Activated CD4-positive, alpha-beta T cell treated with anti-CD3 and anti-CD28 coated beads, Interleukin-2, amount 10 ng/mL, durations not matched to agents 7 days and 5 days (primary cell): Measurements from ENCODE around the gene TMEM184A. TPM values are rescaled to one million over a fixed set of nuclear protein-coding genes. Genes with fewer than 3 reads are reported as not detected.
"Not testable (repeated sequence)": the region's sequence is repeated elsewhere in the genome, so short reads cannot be mapped to it uniquely, and the experiment has no call there.

Experiments
- CTCF ChIA-PET: fragments of 350-600 bp; sonication (Branson Sonifier 250); formaldehyde crosslinking; loops from one replicate; lab custom pipeline; 2021; ENCODE audit warnings: antibody characterized with exemption; lab: Charles Lee
- POLR2A ChIA-PET: fragments of 350-600 bp; sonication (Branson Sonifier 250); formaldehyde crosslinking; loops from one replicate; lab custom pipeline; 2021; ENCODE audit warnings: antibody characterized with exemption; lab: Charles Lee
- DNase-seq: peaks from one replicate; pipeline ENCODE4 v3.0.0-alpha.2; 2020
- H3K27ac Mint-ChIP-seq: one replicate; pipeline ENCODE4 v1.8.0; 2021; ENCODE audit warnings: mild to moderate bottlenecking, moderate library complexity, mixed read lengths
- H3K27me3 Mint-ChIP-seq: one replicate; pipeline ENCODE4 v1.8.0; 2021; ENCODE audit warnings: mixed read lengths
- H3K36me3 Mint-ChIP-seq: one replicate; pipeline ENCODE4 v1.8.0; 2021; ENCODE audit warnings: low read depth, mixed read lengths
- H3K4me1 Mint-ChIP-seq: one replicate; pipeline ENCODE4 v1.8.0; 2021; ENCODE audit warnings: mixed read lengths
- H3K4me3 Mint-ChIP-seq: one replicate; pipeline ENCODE4 v1.8.0; 2021; ENCODE audit warnings: mild to moderate bottlenecking, moderate library complexity, mixed read lengths
- H3K9me3 Mint-ChIP-seq: one replicate; pipeline ENCODE4 v1.8.0; 2021; ENCODE audit warnings: mixed read lengths
- total RNA-seq, 2 experiments: library from RNA; stranded (reverse); gene quantifications; one replicate each; pipeline ENCODE4 v1.2.3, GENCODE V29; 2021

TMEM184A gene
- total RNA-seq, 2 experiments from 2014 or later: not detected

- Mint-ChIP-seq H3K4me3 (no peak overlapping the region), H3K9me3 (peaks cover 6% of the 10 kb centered on the region), H3K36me3 (no peaks in the 10 kb centered on the region), H3K4me1 (peaks cover 1% of the 10 kb centered on the region), H3K27me3 (peaks cover 11% of the 10 kb centered on the region), H3K27ac (no peak overlapping the region)
- CTCF ChIA-PET: no interaction called here
- POLR2A ChIA-PET: interaction anchor here (0.6 kb wide), 1 partner anchor 590 kb away, joined by 7 read pairs; no protein-coding TSS in a partner anchor
- DNase-seq: no peak
These were observed 30.3 kb upstream of the TMEM184A start for GRCh38 chr7:1586126-1586826.

- peaks cover 6% of the 10 kb centered on the region for H3K9me3 Mint-ChIP-seq
- H3K4me1 Mint-ChIP-seq: no peaks in the 10 kb centered on the region
- CTCF ChIA-PET: no interaction called here
- no peak for DNase-seq
- POLR2A ChIA-PET: interaction anchor here (0.6 kb wide), 1 partner anchor 591 kb away, joined by 7 read pairs; no protein-coding TSS in a partner anchor
- H3K4me3 Mint-ChIP-seq: no peak overlapping the region
- H3K27me3 Mint-ChIP-seq: peaks cover 2% of the 10 kb centered on the region
- no peaks in the 10 kb centered on the region for H3K36me3 Mint-ChIP-seq
- H3K27ac Mint-ChIP-seq: no peak overlapping the region
These were observed 29.4 kb upstream of the TMEM184A start for GRCh38 chr7:1585142-1585981.

DNA sequence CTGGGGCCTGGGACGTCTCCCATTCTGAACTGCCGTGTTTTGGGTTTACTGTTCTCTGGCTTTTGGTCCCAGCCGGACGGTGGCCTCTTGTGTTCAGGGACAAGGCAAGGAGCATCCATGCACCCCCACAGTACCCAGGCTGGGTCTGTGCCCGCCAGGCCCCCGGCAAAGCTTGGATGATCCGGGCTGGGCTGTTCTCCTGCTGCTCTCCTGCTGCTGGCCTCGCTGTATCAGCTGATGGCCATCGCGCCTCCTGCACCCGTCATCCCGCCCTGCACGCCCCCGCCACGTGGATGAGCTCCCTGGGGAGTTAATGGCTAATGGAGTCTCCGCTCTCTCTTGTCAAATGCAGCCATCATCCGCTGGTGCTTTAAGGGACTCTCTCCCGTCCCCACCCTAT, 28.7 kb upstream of the TMEM184A start:
- CTCF ChIA-PET: no interaction called here
- POLR2A ChIA-PET: no interaction called here

GRCh38 chr7:1583241-1583930, 27.4 kb upstream of the TMEM184A start:
- H3K4me1 Mint-ChIP-seq, CTCF ChIA-PET, H3K27ac Mint-ChIP-seq, H3K9me3 Mint-ChIP-seq, POLR2A ChIA-PET, H3K27me3 Mint-ChIP-seq, H3K4me3 Mint-ChIP-seq, DNase-seq, H3K36me3 Mint-ChIP-seq: not testable (repeated sequence)

More for the DNA sequence above, 28.7 kb upstream of the TMEM184A start:
- DNase-seq: no peak
- Mint-ChIP-seq H3K4me3 (no peak overlapping the region), H3K9me3 (peaks cover 6% of the 10 kb centered on the region), H3K27me3 (peaks cover 2% of the 10 kb centered on the region), H3K4me1 (peaks cover 3% of the 10 kb centered on the region), H3K27ac (no peak overlapping the region), H3K36me3 (no peaks in the 10 kb centered on the region)

DNA sequence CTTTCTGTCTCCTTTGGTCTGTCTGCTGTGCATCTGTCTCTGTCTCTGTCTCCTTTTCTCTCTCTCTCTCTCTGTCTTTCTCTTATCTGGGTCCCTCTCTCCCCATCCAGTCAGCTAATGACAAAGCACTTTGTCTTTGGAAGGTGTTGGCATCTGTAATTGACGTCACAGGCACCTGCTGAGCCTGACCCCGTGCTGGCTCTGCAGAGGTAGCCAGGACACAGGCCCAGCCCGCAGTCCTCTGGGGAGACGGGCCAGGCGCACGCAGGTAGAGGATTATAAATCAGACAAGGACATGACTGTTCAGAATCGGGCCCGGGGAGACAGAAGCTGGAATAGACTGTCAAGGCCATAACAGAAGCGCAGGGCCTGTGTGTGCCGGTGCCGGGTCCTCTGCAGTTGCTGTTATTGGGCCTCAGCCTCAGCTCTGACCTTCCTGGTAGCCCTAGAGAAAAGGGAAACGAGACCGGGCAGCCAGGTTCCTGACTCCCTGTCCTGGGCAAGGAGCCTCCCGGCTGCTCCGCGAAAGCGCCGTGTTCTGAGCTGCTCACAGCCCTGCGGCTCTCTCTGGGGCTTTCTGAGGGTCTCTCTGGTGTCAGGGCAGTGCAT, 24.5 kb upstream of the TMEM184A start:
- no peak overlapping the region for H3K27ac Mint-ChIP-seq
- H3K9me3 Mint-ChIP-seq: no peaks in the 10 kb centered on the region
- DNase-seq: no peak
- peaks cover 4% of the 10 kb centered on the region for H3K4me1 Mint-ChIP-seq
- no peak overlapping the region for H3K4me3 Mint-ChIP-seq
- H3K36me3 Mint-ChIP-seq: no peaks in the 10 kb centered on the region
- POLR2A ChIA-PET: no interaction called here
- no peaks in the 10 kb centered on the region for H3K27me3 Mint-ChIP-seq
- CTCF ChIA-PET: interaction anchor here (1.1 kb wide), 1 partner anchor 10 kb away, joined by 3 read pairs; no protein-coding TSS in a partner anchor

DNA sequence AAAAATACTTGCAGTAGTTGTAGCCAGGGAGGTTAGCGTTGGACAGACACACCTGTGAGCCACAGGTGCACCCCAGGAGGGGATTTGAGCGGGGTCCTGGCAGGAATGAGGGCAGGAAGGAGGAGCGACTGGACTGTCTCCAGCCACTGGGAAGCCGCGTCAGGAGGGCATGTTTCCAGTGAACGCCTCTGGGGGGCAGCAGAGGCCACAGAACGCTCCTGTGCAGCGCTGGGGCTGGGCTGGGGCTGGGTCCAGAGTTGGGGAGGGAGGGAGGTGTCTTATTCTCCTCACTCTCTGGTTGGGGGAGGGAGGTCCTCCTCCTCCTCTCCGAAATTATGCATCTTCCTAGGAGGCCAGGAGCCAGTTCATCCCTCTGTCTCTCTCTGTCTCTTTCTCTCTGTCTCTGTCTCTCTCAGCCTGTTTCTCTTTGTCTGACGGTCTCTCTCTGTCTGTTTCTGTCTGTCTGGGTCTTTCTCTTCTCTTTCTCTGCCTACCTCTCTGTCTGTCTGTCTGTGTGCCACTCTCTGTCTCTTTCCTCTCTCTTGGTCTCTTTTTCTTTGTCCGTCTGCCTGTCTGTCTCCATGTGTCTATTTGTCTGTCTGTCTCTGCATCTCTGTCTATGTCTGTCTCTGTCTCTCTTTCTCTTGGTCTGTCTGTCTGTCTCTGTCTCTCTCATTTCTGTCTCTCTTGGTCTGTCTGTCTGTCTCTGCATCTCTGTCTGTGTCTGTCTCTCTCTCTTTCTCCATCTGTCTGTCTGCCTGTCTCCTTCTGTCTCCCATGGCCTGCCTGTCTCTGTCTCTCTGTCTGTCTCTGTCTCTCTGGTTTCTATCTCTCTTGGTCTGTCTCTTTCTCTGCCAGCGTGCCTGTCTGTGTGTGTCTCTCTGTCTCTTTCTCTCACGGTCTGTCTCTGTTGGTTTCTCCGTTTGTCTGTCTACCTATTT, 23.7 kb upstream of the TMEM184A start:
- POLR2A ChIA-PET: no interaction called here
- CTCF ChIA-PET: interaction anchor here (0.7 to 1.2 kb wide), 5 partner anchors 9 to 768 kb away, joined by 3 to 5 read pairs (median 3); partner anchors contain the start of gene PSMG3
- no peak overlapping the region for H3K27ac Mint-ChIP-seq

DNA sequence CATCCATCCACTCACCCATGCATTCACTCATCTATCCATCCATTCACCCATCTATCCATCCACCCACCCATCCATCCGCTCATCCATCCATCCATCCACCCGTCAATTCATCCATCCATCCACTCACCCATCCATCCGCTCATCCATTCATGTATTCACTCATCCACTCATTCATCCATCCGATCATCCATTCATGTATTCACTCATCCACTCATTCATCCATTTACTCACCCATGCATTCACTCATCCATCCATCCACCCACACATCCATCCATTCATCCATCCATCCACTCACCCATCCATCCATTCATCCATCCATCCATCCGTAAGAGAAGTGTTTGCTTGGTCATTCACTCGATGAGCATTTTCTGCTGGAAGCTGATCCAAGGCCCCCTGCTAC, 22.5 kb upstream of the TMEM184A start:
- Mint-ChIP-seq H3K27me3 (no peaks in the 10 kb centered on the region), H3K9me3 (no peaks in the 10 kb centered on the region), H3K4me3 (no peak overlapping the region), H3K36me3 (no peaks in the 10 kb centered on the region), H3K27ac (no peak overlapping the region), H3K4me1 (peaks cover 4% of the 10 kb centered on the region)
- no peak for DNase-seq
- POLR2A ChIA-PET: no interaction called here
- CTCF ChIA-PET: interaction anchor here (1.1 to 1.2 kb wide), 3 partner anchors 8 to 769 kb away, joined by 3 to 5 read pairs (median 3); partner anchors contain the start of gene PSMG3

More for the DNA sequence above, 23.7 kb upstream of the TMEM184A start:
- Mint-ChIP-seq H3K27me3 (no peaks in the 10 kb centered on the region), H3K4me1 (peaks cover 4% of the 10 kb centered on the region), H3K4me3 (no peak overlapping the region), H3K9me3 (no peaks in the 10 kb centered on the region), H3K36me3 (no peaks in the 10 kb centered on the region)
- peak; percentile 76 for DNase-seq

DNA sequence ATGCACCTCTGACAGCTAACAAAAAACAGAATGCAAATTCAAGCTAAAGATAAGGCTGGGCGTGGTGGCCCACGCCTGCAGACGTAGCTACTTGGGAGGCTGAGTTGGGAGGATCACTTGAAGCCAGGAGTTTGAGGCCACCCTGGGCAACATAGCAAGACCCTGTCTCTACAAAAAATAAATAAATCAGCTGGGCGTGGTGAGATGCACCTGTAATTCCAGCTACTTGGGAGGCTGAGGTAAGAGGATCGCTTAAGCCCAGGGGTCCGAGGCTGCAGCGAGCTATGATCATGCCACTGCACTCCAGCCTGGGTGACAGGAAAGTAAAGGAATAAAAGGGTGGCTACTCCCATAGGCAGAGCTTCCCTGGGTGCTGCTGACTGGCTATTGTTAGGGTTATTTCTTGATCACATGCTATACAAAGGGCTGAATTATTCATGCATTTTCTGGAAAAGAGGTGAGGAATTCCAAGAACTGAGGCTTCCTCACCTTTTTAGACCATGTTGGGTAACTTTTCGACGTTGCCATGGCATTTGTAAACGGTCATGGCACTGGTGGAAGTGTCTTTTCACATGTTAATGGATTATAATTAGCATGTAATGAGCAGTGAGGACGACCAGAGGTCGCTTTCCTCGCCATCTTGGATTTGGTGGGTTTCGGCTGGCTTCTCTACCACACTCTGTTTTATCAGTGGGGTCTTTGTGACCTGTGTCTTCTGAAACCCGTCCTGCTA, 20.7 kb upstream of the TMEM184A start:
- DNase-seq: no peak
- ChIA-PET CTCF (interaction anchor here (0.6 kb wide), 1 partner anchor 70 kb away, joined by 3 read pairs; no protein-coding TSS in a partner anchor), POLR2A (no interaction called here)
- Mint-ChIP-seq H3K4me1 (peaks cover 14% of the 10 kb centered on the region), H3K4me3 (no peak overlapping the region), H3K27me3 (no peaks in the 10 kb centered on the region), H3K9me3 (no peaks in the 10 kb centered on the region), H3K36me3 (no peaks in the 10 kb centered on the region), H3K27ac (no peak overlapping the region)

GRCh38 chr7:1575809-1576208, 19.8 kb upstream of the TMEM184A start:
- DNase-seq: no peak
- Mint-ChIP-seq H3K4me1 (peaks cover 22% of the 10 kb centered on the region), H3K27me3 (no peaks in the 10 kb centered on the region), H3K27ac (no peak overlapping the region), H3K4me3 (no peak overlapping the region), H3K36me3 (no peaks in the 10 kb centered on the region), H3K9me3 (no peaks in the 10 kb centered on the region)
- ChIA-PET POLR2A (no interaction called here), CTCF (no interaction called here)

DNA sequence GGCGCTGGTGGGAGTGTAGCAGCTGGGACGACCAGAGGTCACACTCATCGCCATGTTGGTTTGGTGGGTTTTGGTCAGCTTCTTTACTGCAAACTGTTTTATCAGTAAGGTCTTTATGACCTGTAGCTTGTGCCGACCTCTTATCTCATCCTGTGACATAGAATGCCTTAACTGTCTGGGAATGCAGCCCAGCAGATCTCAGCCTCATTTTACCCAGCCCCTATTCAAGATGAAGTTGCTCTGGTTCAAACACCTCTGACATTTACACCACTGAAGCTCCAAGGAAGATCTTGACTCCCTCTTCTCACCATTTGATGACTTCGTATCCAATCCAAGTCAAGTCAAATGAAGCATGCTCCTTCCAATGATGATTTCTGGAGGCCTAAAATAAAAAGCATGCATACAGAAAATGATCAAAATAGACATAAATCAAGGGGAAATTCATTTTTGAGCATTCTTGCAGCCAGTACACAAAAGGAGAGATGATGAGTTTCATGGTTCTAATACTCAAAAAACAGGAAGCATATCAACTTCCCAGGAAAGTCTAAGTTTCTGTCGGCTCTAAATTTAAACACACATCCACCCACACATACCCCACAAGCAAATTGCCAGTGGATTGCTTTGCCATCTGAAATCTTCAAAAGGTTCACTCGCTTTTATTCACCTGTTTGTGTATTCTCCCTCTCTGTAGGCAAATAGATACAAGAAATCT, 16.3 kb upstream of the TMEM184A start:
- Mint-ChIP-seq H3K4me3 (no peak overlapping the region), H3K9me3 (no peaks in the 10 kb centered on the region), H3K27me3 (no peaks in the 10 kb centered on the region), H3K27ac (no peak overlapping the region), H3K36me3 (peaks cover 6% of the 10 kb centered on the region), H3K4me1 (peaks cover 32% of the 10 kb centered on the region)
- DNase-seq: no peak
- ChIA-PET CTCF (no interaction called here), POLR2A (interaction anchor here (0.8 kb wide), 1 partner anchor 11 kb away, joined by 4 read pairs; no protein-coding TSS in a partner anchor)
